Limb (tissue), 2 donors: ENCODE results near the gene PLCB2.

Experiments used
- DNase-seq, 2 donors: peaks; one replicate each; pipeline ENCODE4 v3.0.0-alpha.2; 2016; ENCODE audit errors: extremely low spot score in 2 of 2

The PLCB2 gene

DNA sequence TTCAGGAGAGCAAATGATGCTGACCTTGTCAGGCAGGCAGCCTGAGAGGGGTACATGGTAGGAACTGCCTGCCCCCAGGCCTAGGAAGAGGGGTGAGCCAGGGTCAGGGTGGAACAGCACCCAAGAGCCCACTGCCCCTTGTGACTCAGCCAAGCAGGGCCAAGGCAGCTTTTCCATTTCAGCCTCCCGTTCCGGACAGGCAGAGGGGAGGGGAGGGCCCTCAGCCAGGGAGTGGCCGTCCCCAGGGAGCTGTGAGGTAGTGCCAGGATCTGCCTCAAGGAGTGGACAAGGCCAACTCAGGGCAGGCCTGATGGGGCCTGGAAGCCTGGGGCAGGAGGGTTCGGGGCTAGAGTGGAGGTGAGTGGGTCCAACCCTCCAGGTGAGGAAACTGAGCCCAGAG, 19.8 kb downstream of the PLCB2 start:
- DNase-seq = no peak

- DNase-seq = no peak
Measured at GRCh38 chr15:40287505-40287904, 20.2 kb downstream of the PLCB2 start.

- DNase-seq = no peak
Measured at GRCh38 chr15:40286794-40287193, 20.9 kb downstream of the PLCB2 start.

GRCh38 chr15:40286061-40286532, 21.6 kb downstream of the PLCB2 start:
- DNase-seq = no peak

- DNase-seq = no peak
Measured at GRCh38 chr15:40285554-40286011, 22.2 kb downstream of the PLCB2 start.

GRCh38 chr15:40285151-40285550, 22.6 kb downstream of the PLCB2 start:
- DNase-seq = no peak

- DNase-seq = no peak
Measured at GRCh38 chr15:40283615-40284300, 24.0 kb downstream of the PLCB2 start.

DNA sequence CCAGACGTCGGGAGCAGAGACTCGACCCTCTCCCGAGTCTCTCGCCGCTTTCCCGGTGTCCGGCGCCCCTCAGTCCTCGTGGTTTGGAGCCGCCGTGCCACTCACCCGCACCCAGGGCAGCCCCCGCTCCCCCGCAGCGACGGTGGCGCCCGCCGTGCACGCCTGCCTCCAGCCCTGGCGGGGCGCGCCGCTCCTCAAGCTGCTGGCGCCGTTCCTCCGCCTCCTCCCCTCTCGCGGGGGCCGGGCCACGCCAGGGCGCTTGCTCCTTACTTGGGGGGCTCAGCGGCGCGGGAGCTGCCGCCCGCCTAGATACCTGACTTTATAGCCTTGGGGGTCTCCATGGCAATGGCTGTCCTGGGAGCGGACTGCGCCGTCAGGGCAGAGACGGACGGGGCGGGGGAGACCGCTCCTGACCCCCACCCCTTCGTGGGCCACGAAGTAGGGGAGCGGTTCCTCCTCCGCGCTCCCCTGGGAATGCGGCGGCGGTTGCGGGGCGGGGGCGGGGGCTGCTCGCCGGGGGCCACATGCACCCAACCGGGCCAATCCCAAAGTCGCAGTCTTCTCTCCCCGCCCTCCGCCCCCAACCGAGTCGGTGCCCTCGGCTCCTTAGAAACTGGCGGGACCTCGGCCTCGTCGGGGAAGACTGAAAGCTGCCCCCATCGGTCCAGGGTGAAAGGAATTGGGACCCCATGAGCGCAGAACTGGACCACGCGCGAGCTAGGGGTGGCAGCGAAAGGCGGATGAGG, 24.7 kb downstream of the PLCB2 start, which contains the start of gene ANKRD63:
TSS of gene ANKRD63 (minus strand) at position 196 of the 746 bp plus-strand sequence. CDS start 478 bp downstream, outside the sequence.
- DNase-seq = peak in 1 of 2 donors; percentile 65

DNA sequence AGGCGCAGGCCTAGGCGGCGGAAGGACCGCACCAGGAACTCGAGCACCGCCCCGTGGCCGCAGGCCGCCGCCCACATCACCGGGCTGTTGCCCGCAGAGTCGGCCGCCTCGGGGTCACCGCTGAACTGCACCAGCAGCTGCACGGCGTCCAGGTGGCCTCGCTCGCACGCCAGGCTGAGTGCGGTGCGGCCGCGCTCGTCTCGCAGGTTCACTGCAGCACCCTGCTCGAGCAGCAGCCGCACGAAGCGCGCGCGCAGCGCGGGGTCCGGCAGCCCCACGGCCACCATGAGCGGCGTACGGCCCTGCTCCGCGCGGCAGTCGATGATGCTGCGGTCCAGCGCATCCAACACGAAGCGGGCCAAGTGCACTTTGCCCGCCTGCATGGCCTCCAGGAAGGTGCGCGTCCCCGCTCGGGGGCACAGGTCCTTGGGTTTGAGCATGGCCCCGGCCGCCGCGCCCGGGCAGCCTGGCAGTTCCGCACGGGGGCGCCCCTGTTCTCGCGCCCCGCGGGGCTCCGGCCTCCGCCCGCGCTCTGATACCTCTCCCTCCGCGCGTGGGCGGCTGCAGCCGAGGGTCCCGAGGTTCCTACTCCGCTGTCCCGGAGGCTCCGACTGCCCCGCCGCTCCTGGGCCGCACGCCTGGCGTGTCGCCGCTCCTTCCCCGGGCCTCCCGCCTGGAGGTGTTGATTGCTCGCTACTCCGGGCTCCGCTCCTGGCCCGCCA, 25.4 kb downstream of the PLCB2 start:
- peak in 1 of 2 donors; percentile 60 for DNase-seq

DNA sequence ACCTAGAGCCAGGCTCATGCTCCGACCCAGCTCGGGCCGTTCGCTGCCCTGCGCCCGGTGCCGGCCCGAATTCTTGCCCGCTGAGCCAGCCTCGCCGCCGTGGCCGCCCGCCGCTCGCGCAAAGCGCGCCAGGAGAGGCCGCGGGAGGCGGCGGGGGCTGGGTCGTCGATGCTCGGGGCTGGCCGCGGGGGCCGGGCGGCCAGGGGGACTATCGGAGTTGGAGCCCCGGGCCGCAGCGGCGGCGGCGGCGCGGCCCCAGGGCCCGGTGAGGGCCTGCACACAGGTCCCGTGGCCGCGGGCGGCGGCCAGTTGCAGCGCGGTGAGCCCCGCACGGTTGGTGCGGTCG, 26.0 kb downstream of the PLCB2 start:
- no peak for DNase-seq

- no peak for DNase-seq
Measured at GRCh38 chr15:40281057-40281800, 26.5 kb downstream of the PLCB2 start.

GRCh38 chr15:40280260-40281056, 27.3 kb downstream of the PLCB2 start:
- no peak for DNase-seq

DNA sequence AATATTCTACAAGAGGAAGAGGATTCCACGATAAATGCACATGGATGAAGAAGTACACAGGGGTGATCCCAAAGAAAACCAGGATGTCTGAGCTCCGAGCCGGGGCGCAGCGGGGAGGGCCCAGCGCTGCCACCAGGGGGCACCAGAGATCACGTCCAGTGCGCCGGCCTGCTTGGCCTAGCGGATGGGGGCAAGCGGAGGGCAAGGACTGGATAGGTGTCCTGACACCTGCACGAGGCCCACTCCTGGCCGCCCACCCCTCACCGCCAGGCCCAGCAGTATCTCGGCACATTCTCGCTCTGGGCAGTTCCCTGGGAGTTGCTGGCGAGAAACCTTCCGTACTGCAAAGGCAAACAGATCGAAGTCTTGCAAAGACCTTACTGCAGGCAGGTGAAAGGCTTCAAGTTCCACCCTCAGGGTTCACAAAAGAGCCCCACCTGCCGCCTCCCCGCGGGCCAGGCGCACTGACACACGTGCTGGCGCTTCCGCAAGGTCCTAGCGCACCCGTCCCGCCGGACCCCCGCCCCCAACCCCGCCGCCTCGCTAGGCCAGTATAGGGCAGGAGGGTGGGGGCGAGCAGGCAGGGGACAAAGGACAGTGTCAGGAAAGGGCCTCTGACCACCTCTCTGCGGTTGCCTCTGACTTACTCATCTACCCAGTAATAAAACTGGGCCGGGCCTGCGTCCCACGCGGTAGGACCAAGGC, 28.1 kb downstream of the PLCB2 start:
- DNase-seq = peak; percentile 39 to 88

GRCh38 chr15:40278026-40278425, 29.7 kb downstream of the PLCB2 start:
- no peak for DNase-seq

GRCh38 chr15:40277471-40277870, 30.3 kb downstream of the PLCB2 start:
- DNase-seq = no peak

- DNase-seq = no peak
Measured at GRCh38 chr15:40276927-40277326, 30.8 kb downstream of the PLCB2 start.

GRCh38 chr15:40275954-40276353, 31.8 kb downstream of the PLCB2 start:
- no peak for DNase-seq

- no peak for DNase-seq
Measured at GRCh38 chr15:40275523-40275922, 32.2 kb downstream of the PLCB2 start.

- DNase-seq = peak; percentile 77 to 85
Measured at GRCh38 chr15:40274350-40275274, 33.1 kb downstream of the PLCB2 start.
